ENCODE measurements around the gene A3GALT2.

The A3GALT2 gene

GRCh38 chr1:33322870-33323585, 2.1 kb upstream of the A3GALT2 start:
- no peak overlapping the region for H2AFZ ChIP-seq (ENCODE audit: low read length)
- no peaks in the 10 kb centered on the region for H3K79me2 ChIP-seq (ENCODE audit: insufficient read depth, low read length)
- H3K4me3 ChIP-seq (ENCODE audit: low read depth, low read length, poor library complexity, severe bottlenecking) = no peak overlapping the region
- no peak overlapping the region for H3K4me2 ChIP-seq (ENCODE audit: low read length)
- H3K9ac ChIP-seq (ENCODE audit: low read length) = no peak overlapping the region
- H3K4me1 ChIP-seq (ENCODE audit: insufficient read depth, low read length, severe bottlenecking) = peaks cover 7% of the 10 kb centered on the region
- H3K9me2 ChIP-seq (ENCODE audit: low read depth, low read length) = no peaks in the 10 kb centered on the region
- no peaks in the 10 kb centered on the region for H3K27me3 ChIP-seq (ENCODE audit: insufficient read depth, low read length)
- no peaks in the 10 kb centered on the region for H3F3A ChIP-seq (ENCODE audit: insufficient read depth, low read length)
- no peak overlapping the region for H3K27ac ChIP-seq (ENCODE audit: low read depth, low read length, poor library complexity, severe bottlenecking)
- TF ChIP-seq EZH2 (IDR thresholded peaks at IDR 0.05; ENCODE audit: borderline replicate concordance, low read length) (no peak), CTCF (IDR thresholded peaks at IDR 0.05; ENCODE audit: low read length) (no peak)
- no peaks in the 10 kb centered on the region for H4K20me1 ChIP-seq (ENCODE audit: insufficient read depth, low read length)
- H3K36me3 ChIP-seq (ENCODE audit: insufficient read depth, low read length) = peaks cover 21% of the 10 kb centered on the region; the same call in 1 of the 2 replicates
- no peaks in the 10 kb centered on the region for H3K9me3 ChIP-seq (ENCODE audit: low read length)

- Histone ChIP-seq H3K79me2 (ENCODE audit: insufficient read depth, low read length) (no peaks in the 10 kb centered on the region), H3F3A (ENCODE audit: insufficient read depth, low read length) (no peaks in the 10 kb centered on the region), H3K9me3 (ENCODE audit: low read length) (no peaks in the 10 kb centered on the region), H3K27ac (ENCODE audit: low read depth, low read length, poor library complexity, severe bottlenecking) (no peak overlapping the region), H3K9ac (ENCODE audit: low read length) (no peak overlapping the region), H3K4me3 (ENCODE audit: low read depth, low read length, poor library complexity, severe bottlenecking) (no peak overlapping the region), H3K36me3 (ENCODE audit: insufficient read depth, low read length) (peaks cover 16% of the 10 kb centered on the region; the same call in 1 of the 2 replicates), H3K4me1 (ENCODE audit: insufficient read depth, low read length, severe bottlenecking) (peaks cover 7% of the 10 kb centered on the region), H4K20me1 (ENCODE audit: insufficient read depth, low read length) (no peaks in the 10 kb centered on the region), H3K9me2 (ENCODE audit: low read depth, low read length) (no peaks in the 10 kb centered on the region), H2AFZ (ENCODE audit: low read length) (no peak overlapping the region), H3K4me2 (ENCODE audit: low read length) (no peak overlapping the region), H3K27me3 (ENCODE audit: insufficient read depth, low read length) (no peaks in the 10 kb centered on the region)
- TF ChIP-seq EZH2 (IDR thresholded peaks at IDR 0.05; ENCODE audit: borderline replicate concordance, low read length) (no peak), CTCF (IDR thresholded peaks at IDR 0.05; ENCODE audit: low read length) (no peak)
These were observed 1.2 kb upstream of the A3GALT2 start for GRCh38 chr1:33322109-33322508.

- H3K27me3 ChIP-seq (ENCODE audit: insufficient read depth, low read length) = no peaks in the 10 kb centered on the region
- no peaks in the 10 kb centered on the region for H3F3A ChIP-seq (ENCODE audit: insufficient read depth, low read length)
- no peak overlapping the region for H3K4me3 ChIP-seq (ENCODE audit: low read depth, low read length, poor library complexity, severe bottlenecking)
- no peaks in the 10 kb centered on the region for H3K79me2 ChIP-seq (ENCODE audit: insufficient read depth, low read length)
- no peak overlapping the region for H3K27ac ChIP-seq (ENCODE audit: low read depth, low read length, poor library complexity, severe bottlenecking)
- no peak overlapping the region for H2AFZ ChIP-seq (ENCODE audit: low read length)
- TF ChIP-seq EZH2 (IDR thresholded peaks at IDR 0.05; ENCODE audit: borderline replicate concordance, low read length) = no peak
- no peak for TF ChIP-seq CTCF (IDR thresholded peaks at IDR 0.05; ENCODE audit: low read length)
- H3K9ac ChIP-seq (ENCODE audit: low read length) = no peak overlapping the region
- H3K9me2 ChIP-seq (ENCODE audit: low read depth, low read length) = no peaks in the 10 kb centered on the region
- H3K36me3 ChIP-seq (ENCODE audit: insufficient read depth, low read length) = peaks cover 16% of the 10 kb centered on the region; the same call in 1 of the 2 replicates
- H3K4me2 ChIP-seq (ENCODE audit: low read length) = no peak overlapping the region
- H3K9me3 ChIP-seq (ENCODE audit: low read length) = no peaks in the 10 kb centered on the region
- H3K4me1 ChIP-seq (ENCODE audit: insufficient read depth, low read length, severe bottlenecking) = peaks cover 7% of the 10 kb centered on the region
- no peaks in the 10 kb centered on the region for H4K20me1 ChIP-seq (ENCODE audit: insufficient read depth, low read length)
These were observed 280 bp upstream of the A3GALT2 start for GRCh38 chr1:33321178-33321577.

All from OCI-LY1 (cell line).